ENCODE measurements around the gene METTL25B. TPM values are rescaled to one million over a fixed set of nuclear protein-coding genes. Genes with fewer than 3 reads are reported as not detected.

Gene METTL25B
- total and polyA plus RNA-seq, 2 of the 13 experiments (the other 11 are each of a cell fraction or from before 2014, with no cell fraction given), result 11.9 to 24.0 TPM

DNA sequence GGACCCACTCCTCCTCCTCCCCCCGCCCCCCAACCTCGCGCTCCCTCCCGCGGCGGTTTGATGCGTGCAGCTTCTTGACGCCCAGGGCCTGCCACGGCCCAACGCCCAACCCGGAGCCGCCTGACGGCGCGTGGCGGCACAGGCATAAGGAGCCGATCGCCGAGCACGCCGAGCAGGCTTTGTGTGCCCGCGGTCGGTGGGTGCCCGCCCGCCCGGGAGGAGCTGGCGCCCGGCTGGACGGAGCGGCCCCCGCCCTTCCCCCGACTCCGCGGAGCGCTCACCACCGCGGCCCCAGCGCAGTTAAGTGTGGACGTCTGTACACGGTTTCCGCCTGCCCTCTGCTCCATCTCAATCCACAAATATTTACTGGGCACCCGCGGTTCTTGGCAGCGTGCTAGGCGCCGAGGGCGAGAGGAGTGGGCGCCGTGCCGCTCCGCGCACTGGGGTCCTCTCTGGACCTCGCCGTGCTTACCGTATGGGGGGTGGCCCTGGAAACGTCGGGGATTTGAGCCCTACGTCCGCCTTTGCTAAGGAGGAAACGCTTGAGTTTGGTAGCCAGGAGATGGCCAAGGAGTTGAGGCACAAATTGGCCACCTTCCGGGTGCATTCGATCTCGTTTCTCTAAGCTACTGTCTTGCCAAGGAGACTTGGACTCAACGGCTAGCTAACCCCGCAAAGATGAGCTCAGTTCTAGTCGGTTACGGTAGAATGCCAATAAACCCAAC lies 23.6 kb downstream of the METTL25B start (continued):
- TF ChIP-seq, protein P1, sequence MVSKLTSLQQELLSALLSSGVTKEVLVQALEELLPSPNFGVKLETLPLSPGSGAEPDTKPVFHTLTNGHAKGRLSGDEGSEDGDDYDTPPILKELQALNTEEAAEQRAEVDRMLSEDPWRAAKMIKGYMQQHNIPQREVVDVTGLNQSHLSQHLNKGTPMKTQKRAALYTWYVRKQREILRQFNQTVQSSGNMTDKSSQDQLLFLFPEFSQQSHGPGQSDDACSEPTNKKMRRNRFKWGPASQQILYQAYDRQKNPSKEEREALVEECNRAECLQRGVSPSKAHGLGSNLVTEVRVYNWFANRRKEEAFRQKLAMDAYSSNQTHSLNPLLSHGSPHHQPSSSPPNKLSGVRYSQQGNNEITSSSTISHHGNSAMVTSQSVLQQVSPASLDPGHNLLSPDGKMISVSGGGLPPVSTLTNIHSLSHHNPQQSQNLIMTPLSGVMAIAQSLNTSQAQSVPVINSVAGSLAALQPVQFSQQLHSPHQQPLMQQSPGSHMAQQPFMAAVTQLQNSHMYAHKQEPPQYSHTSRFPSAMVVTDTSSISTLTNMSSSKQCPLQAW (CRISPR knock-in tag; IDR thresholded peaks at IDR 0.05), result peak; percentile 86
- TF ChIP-seq MTA1 (CRISPR knock-in tag; IDR thresholded peaks at IDR 0.05; ENCODE audit: borderline replicate concordance), result peak; percentile 51; the same call in 1 of the 2 replicates
- TF ChIP-seq TBX2 (CRISPR knock-in tag; IDR thresholded peaks at IDR 0.05; ENCODE audit: borderline replicate concordance), result peak; percentile 75
- no peak for TF ChIP-seq TBL1XR1 (IDR thresholded peaks at IDR 0.05; ENCODE audit: borderline replicate concordance, low read length, partially characterized antibody)
- no peak for TF ChIP-seq ATRX (CRISPR knock-in tag; IDR thresholded peaks at IDR 0.05; ENCODE audit: borderline replicate concordance)
- no peak for TF ChIP-seq ADNP (CRISPR knock-in tag; IDR thresholded peaks at IDR 0.05)
- TF ChIP-seq, protein P2, sequence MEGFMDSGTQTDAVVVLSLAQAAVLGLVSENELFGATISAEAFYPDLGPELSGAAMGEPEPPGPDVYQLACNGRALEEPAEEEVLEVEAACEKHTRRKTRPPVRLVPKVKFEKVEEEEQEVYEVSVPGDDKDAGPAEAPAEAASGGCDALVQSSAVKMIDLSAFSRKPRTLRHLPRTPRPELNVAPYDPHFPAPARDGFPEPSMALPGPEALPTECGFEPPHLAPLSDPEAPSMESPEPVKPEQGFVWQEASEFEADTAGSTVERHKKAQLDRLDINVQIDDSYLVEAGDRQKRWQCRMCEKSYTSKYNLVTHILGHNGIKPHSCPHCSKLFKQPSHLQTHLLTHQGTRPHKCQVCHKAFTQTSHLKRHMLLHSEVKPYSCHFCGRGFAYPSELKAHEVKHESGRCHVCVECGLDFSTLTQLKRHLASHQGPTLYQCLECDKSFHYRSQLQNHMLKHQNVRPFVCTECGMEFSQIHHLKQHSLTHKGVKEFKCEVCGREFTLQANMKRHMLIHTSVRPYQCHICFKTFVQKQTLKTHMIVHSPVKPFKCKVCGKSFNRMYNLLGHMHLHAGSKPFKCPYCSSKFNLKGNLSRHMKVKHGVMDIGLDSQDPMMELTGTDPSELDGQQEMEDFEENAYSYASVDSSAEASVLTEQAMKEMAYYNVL (CRISPR knock-in tag; IDR thresholded peaks at IDR 0.05; ENCODE audit: borderline replicate concordance), result no peak
- no peak for TF ChIP-seq PRPF4 (IDR thresholded peaks at IDR 0.05; ENCODE audit: low read depth, low read length, poor library complexity, severe bottlenecking)
- TF ChIP-seq, protein P3, sequence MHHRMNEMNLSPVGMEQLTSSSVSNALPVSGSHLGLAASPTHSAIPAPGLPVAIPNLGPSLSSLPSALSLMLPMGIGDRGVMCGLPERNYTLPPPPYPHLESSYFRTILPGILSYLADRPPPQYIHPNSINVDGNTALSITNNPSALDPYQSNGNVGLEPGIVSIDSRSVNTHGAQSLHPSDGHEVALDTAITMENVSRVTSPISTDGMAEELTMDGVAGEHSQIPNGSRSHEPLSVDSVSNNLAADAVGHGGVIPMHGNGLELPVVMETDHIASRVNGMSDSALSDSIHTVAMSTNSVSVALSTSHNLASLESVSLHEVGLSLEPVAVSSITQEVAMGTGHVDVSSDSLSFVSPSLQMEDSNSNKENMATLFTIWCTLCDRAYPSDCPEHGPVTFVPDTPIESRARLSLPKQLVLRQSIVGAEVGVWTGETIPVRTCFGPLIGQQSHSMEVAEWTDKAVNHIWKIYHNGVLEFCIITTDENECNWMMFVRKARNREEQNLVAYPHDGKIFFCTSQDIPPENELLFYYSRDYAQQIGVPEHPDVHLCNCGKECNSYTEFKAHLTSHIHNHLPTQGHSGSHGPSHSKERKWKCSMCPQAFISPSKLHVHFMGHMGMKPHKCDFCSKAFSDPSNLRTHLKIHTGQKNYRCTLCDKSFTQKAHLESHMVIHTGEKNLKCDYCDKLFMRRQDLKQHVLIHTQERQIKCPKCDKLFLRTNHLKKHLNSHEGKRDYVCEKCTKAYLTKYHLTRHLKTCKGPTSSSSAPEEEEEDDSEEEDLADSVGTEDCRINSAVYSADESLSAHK (CRISPR knock-in tag; IDR thresholded peaks at IDR 0.05; ENCODE audit: borderline replicate concordance), result no peak
- TF ChIP-seq KDM5A (IDR thresholded peaks at IDR 0.05; ENCODE audit: borderline replicate concordance, low read length), result no peak

Measured in HepG2 (cell line).